Activated CD4-positive, alpha-beta T cell treated with anti-CD3 and anti-CD28 coated beads for 24 hours (primary cell): ENCODE data around the gene PRPS1.
"Not testable (repeated sequence)": the region's sequence is repeated elsewhere in the genome, so short reads cannot be mapped to it uniquely, and the experiment has no call there.

ENCODE experiments used
- DNase-seq, 2 donors: peaks; one replicate each; pipeline ENCODE4 v3.0.0-alpha.2; 2020; ENCODE audit warnings: low read depth in 2 of 2

The PRPS1 gene

GRCh38 chrX:107675365-107675654 is 47.0 kb downstream of the PRPS1 start:
- DNase-seq: no peak

GRCh38 chrX:107675823-107676555 is 47.7 kb downstream of the PRPS1 start:
- no peak for DNase-seq

- DNase-seq: peak in 1 of 2 donors; percentile 35
Measured at GRCh38 chrX:107676559-107677378, 48.5 kb downstream of the PRPS1 start.

- no peak for DNase-seq
Measured at GRCh38 chrX:107677501-107677901, 49.2 kb downstream of the PRPS1 start.

GRCh38 chrX:107677909-107678308 is 49.6 kb downstream of the PRPS1 start:
- no peak for DNase-seq

- DNase-seq: peak; percentile 44 to 45
Measured at GRCh38 chrX:107678957-107679740, 50.8 kb downstream of the PRPS1 start.

- DNase-seq: no peak
Measured at GRCh38 chrX:107682256-107682655, 53.9 kb downstream of the PRPS1 start.

- DNase-seq: no peak
Measured at GRCh38 chrX:107683124-107683895, 55.0 kb downstream of the PRPS1 start.

GRCh38 chrX:107683931-107684330 is 55.6 kb downstream of the PRPS1 start:
- DNase-seq: no peak

GRCh38 chrX:107684956-107685385 is 56.7 kb downstream of the PRPS1 start:
- DNase-seq: no peak

- not testable (repeated sequence) for DNase-seq
Measured at GRCh38 chrX:107685586-107685985, 57.3 kb downstream of the PRPS1 start.

GRCh38 chrX:107686026-107686425 is 57.7 kb downstream of the PRPS1 start:
- no peak for DNase-seq

GRCh38 chrX:107686792-107687191 is 58.5 kb downstream of the PRPS1 start:
- no peak for DNase-seq

GRCh38 chrX:107687445-107687844 is 59.1 kb downstream of the PRPS1 start:
- DNase-seq: no peak

GRCh38 chrX:107691024-107691448 is 62.7 kb downstream of the PRPS1 start:
- no peak for DNase-seq

GRCh38 chrX:107699616-107700015 is 71.3 kb downstream of the PRPS1 start:
- DNase-seq: no peak

GRCh38 chrX:107700317-107700774 is 72.0 kb downstream of the PRPS1 start:
- DNase-seq: no peak
